Testis (tissue), 2 donors: ENCODE measurements around the gene PROC.

Experiments
- CTCF ChIP-seq, 3 experiments: fragments of 450-650 bp in 2 of 3; fragments of 200-600 bp in 1 of 3; sonication (generic) in 1 of 3; IDR thresholded peaks; one replicate each; pipeline ENCODE4 v1.5.1; 2016 to 2019; ENCODE audit warnings: antibody characterized with exemption in 3 of 3, mild to moderate bottlenecking in 2 of 3, moderate library complexity in 1 of 3
- POLR2A ChIP-seq: fragments of 450-650 bp; IDR thresholded peaks from one replicate; pipeline ENCODE4 v1.6.1; 2017; ENCODE audit warnings: antibody characterized with exemption, mild to moderate bottlenecking, moderate library complexity

- TF ChIP-seq CTCF (IDR thresholded peaks at IDR 0.05) (no peak), POLR2A (no peak)
Measured at GRCh38 chr2:127448526-127448925, 30.3 kb downstream of the PROC start.
